Upper lobe of left lung (tissue), 6 donors: ENCODE results near the gene CLASP1. TPM values are rescaled to one million over a fixed set of nuclear protein-coding genes. Genes with fewer than 3 reads are reported as not detected.
A peak's percentile ranks its signal among the peaks of the same experiment; 100 is the strongest.

ENCODE experiments used
- ATAC-seq, 2 donors: fragments of 200-7000 bp; cut with Tn5 transposase; one replicate each; pipeline ENCODE4 v1.9.1; 2022; ENCODE audit warnings: mild to moderate bottlenecking in 2 of 2, moderate library complexity in 2 of 2; ENCODE audit not compliant: low FRiP score in 2 of 2
- DNase-seq, 2 donors: peaks; one replicate each; pipeline ENCODE4 v3.0.0-alpha.2; 2019 to 2020
- H3K27ac ChIP-seq, 4 donors: fragments of 200-600 bp; sonication (generic); one replicate each; pipeline ENCODE4 v1.5.1; 2016 to 2019
- H3K27me3 ChIP-seq, 4 donors: fragments of 200-600 bp; sonication (generic); one replicate each; pipeline ENCODE4 v1.5.1; 2017 to 2019
- H3K36me3 ChIP-seq, 4 donors: fragments of 200-600 bp; sonication (generic); one replicate each; pipeline ENCODE4 v1.5.1; 2016 to 2019
- H3K4me1 ChIP-seq, 4 donors: fragments of 200-600 bp; sonication (generic); one replicate each; pipeline ENCODE4 v1.5.1; 2018 to 2019
- H3K4me3 ChIP-seq, 4 donors: fragments of 200-600 bp; sonication (generic); one replicate each; pipeline ENCODE4 v1.5.1; 2017 to 2019; ENCODE audit warnings: mild to moderate bottlenecking in 2 of 4, moderate library complexity in 1 of 4
- H3K9me3 ChIP-seq, 4 donors: fragments of 200-600 bp; sonication (generic); one replicate each; pipeline ENCODE4 v1.5.1; 2018 to 2019
- CTCF ChIP-seq, 6 experiments: fragments of 450-650 bp in 4 of 6; fragments of 200-600 bp in 2 of 6; sonication (generic) in 2 of 6; IDR thresholded peaks; one replicate each; pipeline ENCODE4 v1.5.1; 2016 to 2019; ENCODE audit warnings: antibody characterized with exemption in 6 of 6
- EP300 ChIP-seq, 4 donors: sonication (generic); formaldehyde crosslinking; IDR thresholded peaks; one replicate each; pipeline ENCODE4 v1.5.1; 2017; ENCODE audit warnings: antibody characterized with exemption in 4 of 4, control low read depth in 2 of 4
- POLR2A ChIP-seq, 4 donors: fragments of 450-650 bp; IDR thresholded peaks; one replicate each; pipeline ENCODE4 v1.5.1; 2016 to 2017; ENCODE audit warnings: antibody characterized with exemption in 4 of 4, mild to moderate bottlenecking in 2 of 4
- POLR2AphosphoS5 ChIP-seq, 2 donors: sonication (generic); formaldehyde crosslinking; IDR thresholded peaks; one replicate each; pipeline ENCODE4 v1.5.1; 2017; ENCODE audit warnings: antibody characterized with exemption in 2 of 2
- WGBS, 2 donors: methylation state at CpG; one replicate each; pipeline ENCODE4 v1.1.5; 2017 to 2018; 5-methylcytosine and 5-hydroxymethylcytosine counted together
- total RNA-seq, 6 donors: library from RNA; depleted of rRNA in 4 of 6; stranded (reverse); fragments of >200 nt in 4 of 6; gene quantifications; one replicate each; pipeline versions ENCODE4 v1.1.0 to v1.2.1, GENCODE V29; 2016 to 2021
- donor health status: DM: no; HTN: no; CAD: no; lungs with moderate emphysema.
- donor health status: DM: no; HTN: yes; CAD: no; lungs with severe emphysema.

CLASP1 gene
- total RNA-seq, 6 donors from 2014 or later: 36.3 to 95.3 (median 46.8) TPM

- Histone ChIP-seq H3K36me3 (peaks cover 8 to 79% (median 52%) of the 10 kb centered on the region in 4 donors), H3K27ac (peak overlapping the region in 1 of 4 donors; percentile 21)
Observed at GRCh38 chr2:121356058-121356640, 293.1 kb downstream of the CLASP1 start.

GRCh38 chr2:121355488-121355887, 293.8 kb downstream of the CLASP1 start:
- no peak for TF ChIP-seq POLR2A (IDR thresholded peaks at IDR 0.05)
- no peak for TF ChIP-seq CTCF (IDR thresholded peaks at IDR 0.05)
- no peak for TF ChIP-seq EP300 (IDR thresholded peaks at IDR 0.05)
- no peak for TF ChIP-seq POLR2AphosphoS5 (IDR thresholded peaks at IDR 0.05)
- DNase-seq: peak in 1 of 2 donors; percentile 25
- Histone ChIP-seq H3K27ac (peak overlapping the region in 1 of 4 donors; percentile 21), H3K36me3 (peaks cover 10 to 85% (median 52%) of the 10 kb centered on the region in 4 donors), H3K4me3 (no peak overlapping the region), H3K27me3 (no peaks in the 10 kb centered on the region), H3K4me1 (peaks cover 0 to 4% (median 0%) of the 10 kb centered on the region in 4 donors), H3K9me3 (no peaks in the 10 kb centered on the region)
- WGBS, 2 donors: 41 to 43% methylated on average over 1 of the region's 1 CpG
- no peak for ATAC-seq

More at GRCh38 chr2:121356058-121356640, 293.1 kb downstream of the CLASP1 start:
- peak; percentile 66 to 73 for ATAC-seq
- 42 to 51% methylated on average over 9 of the region's 9 CpGs for WGBS, 2 donors
- H3K9me3 ChIP-seq: no peaks in the 10 kb centered on the region
- peak in 1 of 2 donors; percentile 51 for DNase-seq
- peaks cover 0 to 9% (median 2%) of the 10 kb centered on the region in 4 donors for H3K4me1 ChIP-seq
- no peaks in the 10 kb centered on the region for H3K27me3 ChIP-seq
- no peak overlapping the region for H3K4me3 ChIP-seq
- TF ChIP-seq POLR2AphosphoS5 (IDR thresholded peaks at IDR 0.05): no peak
- TF ChIP-seq CTCF (IDR thresholded peaks at IDR 0.05): peak; percentile 39 to 69 (median 54)

- DNase-seq: peak; percentile 14 to 43
Observed at GRCh38 chr2:121351521-121352318, 297.5 kb downstream of the CLASP1 start.

GRCh38 chr2:121350890-121351289, 298.4 kb downstream of the CLASP1 start:
- Histone ChIP-seq H3K27ac (no peak overlapping the region), H3K4me1 (peaks cover 0 to 3% (median 0%) of the 10 kb centered on the region in 4 donors), H3K36me3 (peaks cover 28 to 96% (median 87%) of the 10 kb centered on the region in 4 donors), H3K9me3 (no peaks in the 10 kb centered on the region), H3K4me3 (no peak overlapping the region), H3K27me3 (no peaks in the 10 kb centered on the region)
- TF ChIP-seq POLR2A (IDR thresholded peaks at IDR 0.05) (no peak), CTCF (IDR thresholded peaks at IDR 0.05) (no peak), EP300 (IDR thresholded peaks at IDR 0.05) (no peak), POLR2AphosphoS5 (IDR thresholded peaks at IDR 0.05) (no peak)
- ATAC-seq (no peak), DNase-seq (peak in 1 of 2 donors; percentile 6)
- WGBS, 2 donors: 85 to 94% methylated on average over 6 of the region's 6 CpGs

More at GRCh38 chr2:121351521-121352318, 297.5 kb downstream of the CLASP1 start:
- peak in 1 of 2 donors; percentile 7 for ATAC-seq
- TF ChIP-seq EP300 (IDR thresholded peaks at IDR 0.05) (no peak), CTCF (IDR thresholded peaks at IDR 0.05) (no peak), POLR2AphosphoS5 (IDR thresholded peaks at IDR 0.05) (no peak), POLR2A (IDR thresholded peaks at IDR 0.05) (no peak)
- Histone ChIP-seq H3K36me3 (peaks cover 26 to 96% (median 80%) of the 10 kb centered on the region in 4 donors), H3K27ac (no peak overlapping the region), H3K4me1 (peaks cover 0 to 4% (median 0%) of the 10 kb centered on the region in 4 donors), H3K4me3 (no peak overlapping the region), H3K9me3 (no peaks in the 10 kb centered on the region), H3K27me3 (no peaks in the 10 kb centered on the region)
- WGBS, 2 donors: 92 to 96% methylated on average over 16 to 17 of the region's 17 CpGs
